ENCODE measurements around the gene PLAC9. TPM values are rescaled to one million over a fixed set of nuclear protein-coding genes. Genes with fewer than 3 reads are reported as not detected.
"Not testable (repeated sequence)": the region's sequence is repeated elsewhere in the genome, so short reads cannot be mapped to it uniquely, and the experiment has no call there.

PLAC9 gene, protein sequence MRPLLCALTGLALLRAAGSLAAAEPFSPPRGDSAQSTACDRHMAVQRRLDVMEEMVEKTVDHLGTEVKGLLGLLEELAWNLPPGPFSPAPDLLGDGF
- total RNA-seq (2014; rRNA removed; shearing (Covaris generic)) = 0.78 and 1.2 TPM in 2 replicates

DNA sequence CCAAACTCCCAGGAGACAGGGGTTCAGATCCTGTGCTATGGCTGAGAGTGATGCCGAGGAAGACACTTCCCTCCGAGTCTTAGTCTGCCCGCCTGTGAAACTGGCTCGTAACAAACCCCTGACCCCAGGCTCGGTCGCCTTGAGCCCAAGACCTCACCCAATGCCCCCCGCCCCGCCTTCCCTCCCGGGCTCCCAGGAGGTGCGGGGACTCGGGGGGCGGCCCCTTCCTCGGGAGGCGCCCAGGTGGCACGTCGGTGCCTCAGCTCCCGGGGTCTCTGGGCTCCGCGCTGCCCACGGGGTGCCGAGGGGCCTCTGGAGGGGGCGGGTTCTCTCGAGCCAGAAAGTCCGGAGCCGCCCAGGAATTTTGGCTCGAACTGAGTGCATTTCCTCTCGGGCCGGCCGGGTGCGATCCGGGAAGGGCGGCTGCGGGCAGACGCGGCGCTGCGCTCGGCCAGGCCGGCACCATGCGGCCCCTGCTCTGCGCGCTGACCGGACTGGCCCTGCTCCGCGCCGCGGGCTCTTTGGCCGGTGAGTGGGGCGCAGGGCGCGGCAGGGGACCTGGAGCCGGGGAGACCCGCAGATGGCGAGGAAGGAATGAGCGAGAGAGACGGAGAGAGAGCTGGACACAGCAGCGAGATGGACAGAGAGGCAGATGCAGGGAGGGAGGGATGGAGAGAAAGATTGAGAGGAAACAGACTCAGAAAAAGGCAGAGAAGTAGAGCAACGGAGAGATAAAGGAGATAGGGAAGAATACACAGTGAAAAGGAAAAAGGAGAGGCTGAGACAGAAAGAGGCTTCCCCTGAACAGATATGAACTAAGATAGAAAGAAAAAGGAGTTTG lies at the start of gene PLAC9:
PLAC9 (plus strand) TSS at position 432 of the 841 bp plus-strand sequence; CDS start at position 465, 33 bp downstream.
- DNase-seq (ENCODE audit: low read depth) = no peak

DNA sequence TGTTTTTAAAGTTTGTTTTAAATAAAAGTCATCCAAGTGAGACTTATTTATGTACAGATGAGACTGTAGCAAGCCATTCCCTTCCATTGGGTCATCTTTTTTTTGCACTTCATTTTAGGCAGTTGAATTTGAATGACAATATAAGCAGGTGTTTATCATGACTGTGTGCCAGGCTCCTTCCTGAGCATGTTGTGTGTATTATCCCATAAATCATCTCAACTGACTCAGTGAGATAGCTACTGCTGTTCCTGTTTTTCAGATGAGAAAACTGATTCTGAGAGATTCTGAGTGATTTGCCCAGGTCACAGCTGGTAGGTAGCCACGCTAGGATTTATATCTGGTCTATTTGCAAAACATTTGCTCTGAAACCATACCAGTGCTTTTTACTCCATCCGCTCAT lies 42.4 kb upstream of the PLAC9 start:
- no peak for DNase-seq (ENCODE audit: low read depth)

DNA sequence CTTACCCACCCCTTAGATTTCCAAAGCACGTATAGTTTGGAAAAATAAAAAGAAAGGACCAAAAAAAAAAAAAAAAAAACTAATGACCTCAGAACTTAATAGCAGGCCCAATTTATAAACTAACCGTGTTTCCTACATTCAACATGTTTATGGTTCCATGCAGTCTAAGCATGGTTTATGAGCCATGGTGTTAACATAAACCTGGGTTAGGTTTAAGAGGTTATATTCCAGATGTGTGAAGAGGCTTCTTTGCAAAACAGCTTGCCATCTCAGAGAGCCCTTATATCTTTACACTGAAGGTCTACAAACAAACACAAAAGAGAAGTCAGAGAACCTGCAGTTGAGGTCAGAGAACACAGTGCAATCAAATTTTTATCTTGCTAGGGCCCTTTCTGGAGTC lies 38.3 kb upstream of the PLAC9 start:
- DNase-seq (ENCODE audit: low read depth) = no peak

DNA sequence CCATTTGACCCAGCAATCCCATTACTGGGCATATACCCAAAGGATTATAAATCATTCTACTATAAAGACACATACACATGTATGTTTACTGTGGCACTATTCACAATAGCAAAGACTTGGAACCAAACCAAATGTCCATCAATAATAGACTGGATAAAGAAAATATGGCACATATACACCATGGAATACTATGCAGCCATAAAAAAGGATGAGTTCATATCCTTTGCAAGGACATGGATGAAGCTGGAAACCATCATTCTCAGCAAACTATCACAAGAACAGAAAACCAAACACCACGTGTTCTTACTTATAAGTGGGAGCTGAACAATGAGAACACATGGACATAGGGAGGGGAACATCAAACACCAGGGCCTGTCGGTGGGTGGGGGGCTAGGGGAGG lies 34.3 kb upstream of the PLAC9 start:
- DNase-seq (ENCODE audit: low read depth) = not testable (repeated sequence)

DNA sequence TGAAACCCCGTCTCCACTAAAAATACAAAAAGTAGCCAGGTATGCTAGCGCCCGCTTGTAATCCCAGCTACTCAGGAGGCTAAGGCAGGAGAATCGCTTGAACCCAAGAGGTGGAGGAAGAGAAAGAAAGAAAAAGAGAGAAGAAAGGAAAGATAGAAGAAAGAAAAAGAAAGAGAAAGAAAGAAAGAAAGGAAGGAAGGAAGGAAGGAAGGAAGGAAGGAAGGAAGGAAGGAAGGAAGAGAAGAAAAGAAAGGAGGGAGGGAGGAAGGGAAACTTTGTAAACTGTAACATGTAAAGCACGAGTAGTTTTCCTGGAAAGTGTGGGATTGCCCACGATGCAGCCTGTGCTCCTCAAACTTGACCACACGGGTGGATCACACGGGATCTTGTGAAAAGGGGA lies 33.2 kb upstream of the PLAC9 start:
- DNase-seq (ENCODE audit: low read depth) = not testable (repeated sequence)

DNA sequence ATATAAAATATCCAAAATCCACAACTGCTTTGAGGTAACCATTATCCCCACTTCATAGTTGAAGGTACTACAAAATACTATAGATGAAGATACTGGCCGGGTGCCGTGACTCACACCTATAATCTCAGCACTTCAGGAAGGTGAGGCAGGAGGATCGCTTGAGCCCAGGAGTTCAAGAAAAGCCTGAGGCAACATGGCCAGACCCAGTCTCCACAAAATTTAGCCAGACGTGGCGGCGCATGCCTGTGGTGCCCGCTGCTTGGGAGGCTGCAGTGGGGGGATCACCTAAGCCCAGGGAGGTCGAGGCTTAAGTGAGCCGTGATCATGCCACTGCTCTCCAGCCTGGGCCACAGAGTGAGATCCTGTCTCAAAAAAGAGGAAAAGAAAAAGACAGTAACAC lies 32.4 kb upstream of the PLAC9 start:
- DNase-seq (ENCODE audit: low read depth) = no peak

DNA sequence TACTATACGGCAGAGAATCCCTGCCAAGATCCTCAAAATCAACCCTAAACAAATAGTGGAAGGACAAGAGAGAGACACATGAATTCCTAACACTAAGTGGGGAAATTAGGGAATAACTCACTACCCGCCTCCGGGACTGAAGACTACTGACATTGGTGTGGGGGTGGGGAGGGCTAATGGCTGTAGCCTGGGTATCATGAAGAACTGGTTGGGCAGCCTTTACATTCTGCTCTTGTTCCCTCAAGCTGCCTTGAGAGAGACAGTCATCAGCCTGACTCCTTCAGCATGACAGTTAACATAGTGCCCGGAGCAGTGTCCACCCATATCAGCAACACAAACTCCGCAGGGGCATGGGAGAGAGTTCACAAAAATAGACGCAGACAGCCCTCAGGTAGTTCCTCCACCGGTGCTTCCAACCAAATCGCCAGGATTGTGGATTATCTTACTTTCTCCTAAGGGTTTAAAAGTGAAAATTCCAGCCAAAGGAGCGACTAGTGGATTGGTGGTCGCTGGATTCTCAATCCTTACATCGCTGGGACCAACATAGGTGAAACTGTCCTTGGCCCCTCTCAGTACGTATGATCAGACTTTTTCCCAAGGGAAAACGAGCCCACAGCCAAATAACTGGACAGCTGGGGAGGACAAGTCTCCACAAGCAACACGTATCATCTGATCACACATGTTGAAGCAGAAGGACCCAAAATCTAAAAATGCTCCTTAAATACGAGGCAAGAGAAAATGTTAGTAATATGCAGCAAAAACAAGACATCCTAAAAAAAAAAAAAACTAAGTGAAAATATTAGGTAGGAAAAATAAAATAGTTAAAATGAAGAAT lies 31.5 kb upstream of the PLAC9 start:
- no peak for DNase-seq (ENCODE audit: low read depth)

DNA sequence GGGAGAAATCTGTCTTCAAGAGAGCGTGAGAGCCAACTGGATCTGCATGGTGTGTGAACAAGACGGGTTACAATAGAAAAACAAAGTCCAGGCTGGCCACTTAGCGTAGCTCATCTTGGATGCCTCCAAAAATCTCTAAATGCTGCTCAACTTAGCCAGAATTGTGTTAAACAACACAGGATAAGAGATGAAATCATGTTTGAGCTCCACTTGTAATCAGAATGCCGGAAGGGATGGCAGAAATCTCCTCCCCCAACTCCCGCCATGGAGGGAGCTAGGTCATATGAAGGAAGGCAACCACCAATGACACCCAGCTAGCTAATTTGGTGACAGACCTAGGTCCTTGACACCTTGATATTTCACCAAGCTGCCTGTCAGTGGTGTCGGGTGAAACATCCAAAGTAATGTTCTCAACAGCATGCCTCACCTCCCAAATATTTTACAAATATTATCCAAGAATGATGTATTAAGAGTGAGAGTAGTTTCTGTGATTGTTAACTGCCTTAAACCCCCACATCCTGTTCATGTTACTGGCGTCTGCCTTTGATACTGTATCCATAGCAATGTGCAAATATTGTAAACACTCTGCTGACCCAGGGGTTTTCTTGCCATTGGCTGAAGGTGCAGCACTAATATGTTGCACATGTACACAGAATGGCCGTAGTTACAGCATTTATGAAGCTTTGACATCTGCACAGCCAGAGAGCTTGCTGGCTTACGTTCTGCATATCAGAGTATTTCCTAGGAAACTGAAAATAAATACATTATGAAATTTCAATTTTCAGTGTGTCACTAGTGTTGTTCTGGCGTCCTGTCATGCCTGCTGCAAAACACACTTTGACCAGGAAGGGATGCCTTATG lies 28.2 kb upstream of the PLAC9 start:
- DNase-seq (ENCODE audit: low read depth) = peak; percentile 64

DNA sequence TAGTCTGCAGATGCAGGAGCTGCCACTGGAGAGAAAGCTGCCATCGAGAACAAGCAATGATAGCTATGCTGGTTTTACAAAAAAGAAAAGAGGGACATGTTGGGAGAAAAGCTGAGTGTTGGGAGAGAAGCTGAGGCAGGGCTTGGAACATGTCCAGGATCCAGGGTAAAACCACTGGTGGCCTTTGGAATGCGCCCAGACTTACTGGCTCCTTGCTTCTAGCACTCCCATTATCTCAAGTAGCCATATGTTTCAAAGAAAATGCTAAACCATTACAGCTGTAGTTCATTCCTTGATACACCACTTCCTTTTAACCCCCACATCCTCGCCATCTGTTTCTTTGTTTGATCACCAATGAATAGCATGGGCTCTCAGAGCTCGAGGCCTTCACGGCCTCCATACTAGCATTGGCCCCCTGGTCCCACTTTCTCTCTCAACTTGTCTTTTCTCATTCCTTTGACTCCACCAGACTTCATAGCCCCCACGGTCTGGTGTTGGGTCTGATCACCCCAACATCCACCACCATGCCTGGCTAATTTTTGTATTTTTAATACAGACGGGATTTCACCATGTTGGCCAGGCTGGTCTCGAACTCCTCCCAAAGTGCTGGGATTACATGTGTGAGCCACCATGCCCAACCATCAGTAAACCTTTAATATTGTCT lies 23.8 kb upstream of the PLAC9 start:
- peak; percentile 10 for DNase-seq (ENCODE audit: low read depth)

DNA sequence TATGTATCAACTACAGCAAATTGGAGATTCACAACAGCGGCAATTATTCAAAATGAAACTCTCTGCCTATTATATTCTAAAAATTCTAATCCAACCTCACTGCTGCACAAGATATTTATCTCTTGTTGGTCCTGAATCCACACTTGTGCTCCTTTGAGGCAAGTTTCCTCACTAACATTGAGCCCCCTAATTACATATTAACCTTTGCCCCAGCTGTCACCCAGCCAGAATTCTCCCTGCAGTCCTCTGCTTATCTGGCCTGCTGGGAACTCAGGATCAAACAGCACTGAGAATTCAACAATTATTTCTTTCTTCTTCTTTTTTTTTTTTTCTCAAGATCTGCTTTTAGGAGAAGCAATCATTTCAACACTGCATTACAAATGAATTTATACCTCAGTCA lies 21.5 kb upstream of the PLAC9 start:
- no peak for DNase-seq (ENCODE audit: low read depth)

DNA sequence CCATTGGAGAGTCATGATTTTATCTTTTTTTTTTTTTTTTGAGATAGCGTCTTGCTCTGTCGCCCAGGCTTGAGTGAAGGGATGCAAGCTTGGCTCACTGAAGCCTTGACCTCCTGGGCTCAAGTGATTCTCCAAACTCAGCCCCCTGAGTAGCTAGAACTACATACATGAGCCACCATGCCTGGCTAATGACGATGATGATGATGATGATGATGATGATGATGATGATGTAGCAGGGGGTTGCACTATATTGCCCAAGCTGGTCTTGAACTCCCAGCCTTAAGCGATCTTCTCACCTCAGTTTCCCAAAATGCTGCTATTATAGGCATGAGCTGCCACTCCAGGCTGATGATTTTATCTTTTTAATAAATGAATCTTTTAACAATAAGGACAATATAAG lies 13.9 kb upstream of the PLAC9 start:
- DNase-seq (ENCODE audit: low read depth) = no peak

DNA sequence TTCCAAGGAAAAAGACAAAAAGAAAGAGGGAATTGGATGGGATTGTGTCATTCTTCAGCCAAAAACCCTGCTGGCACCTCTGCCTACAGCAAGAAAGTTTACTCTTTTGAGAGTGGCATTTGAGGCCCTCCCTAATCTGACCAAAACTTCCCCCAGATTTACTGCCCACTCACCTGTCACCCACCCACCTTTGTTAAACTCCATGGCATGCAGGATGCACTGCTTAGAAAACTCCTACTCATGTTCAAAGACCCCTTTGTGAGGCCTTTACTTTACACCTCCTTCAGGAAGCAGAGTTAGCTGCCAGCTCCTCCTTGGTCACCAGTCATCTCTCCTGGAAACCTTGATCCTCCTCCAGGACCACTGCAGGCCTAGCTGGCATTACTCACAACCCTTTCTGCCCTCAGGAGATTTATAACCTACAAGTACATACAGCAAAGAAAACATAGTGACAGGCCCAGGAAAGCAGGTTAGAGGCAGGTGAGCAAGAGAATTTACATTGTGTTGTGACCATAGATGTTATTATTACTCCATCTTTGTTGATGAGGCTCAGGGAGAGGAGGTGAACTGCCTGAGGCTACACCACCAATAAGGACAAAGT lies 10.3 kb upstream of the PLAC9 start:
- no peak for DNase-seq (ENCODE audit: low read depth)

DNA sequence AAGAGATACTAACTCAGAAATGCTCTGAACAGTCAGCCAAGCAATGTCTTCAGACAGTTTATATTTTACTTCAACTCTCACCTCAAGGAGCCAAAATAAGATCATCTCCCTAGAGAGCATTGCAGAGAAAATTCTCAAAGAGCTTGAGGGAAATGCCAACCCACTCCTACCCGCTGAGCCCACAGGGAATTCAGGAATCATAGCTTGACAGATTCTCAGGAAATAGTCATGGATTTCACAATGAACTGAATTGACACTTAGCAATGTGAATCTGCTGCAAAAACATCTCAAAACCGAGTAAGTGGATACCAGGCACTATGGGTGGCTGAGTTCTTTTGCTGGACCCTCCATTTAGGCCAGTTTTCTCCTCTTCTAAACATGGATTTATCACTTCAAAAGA lies 9.8 kb upstream of the PLAC9 start:
- DNase-seq (ENCODE audit: low read depth) = no peak

DNA sequence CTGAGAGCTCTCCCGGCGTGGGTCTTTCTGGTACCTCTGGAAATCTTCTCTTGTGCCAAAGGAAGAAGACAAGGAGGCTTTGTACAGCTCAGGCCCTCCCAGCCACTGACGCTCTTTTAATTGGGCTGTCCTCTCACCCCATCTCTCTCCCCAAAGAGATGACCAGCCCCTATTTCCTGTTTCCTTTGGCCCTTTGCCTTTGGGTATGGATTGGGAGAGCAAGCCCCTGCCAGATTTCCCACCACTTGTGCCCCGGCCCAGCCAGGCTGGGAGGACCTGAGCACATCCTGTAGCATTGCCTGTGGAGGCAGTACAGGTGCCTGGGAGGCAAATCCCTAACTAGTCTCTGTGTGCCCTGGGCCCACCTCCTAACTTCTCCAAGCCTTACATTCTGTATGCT lies 5.7 kb upstream of the PLAC9 start:
- DNase-seq (ENCODE audit: low read depth) = no peak

DNA sequence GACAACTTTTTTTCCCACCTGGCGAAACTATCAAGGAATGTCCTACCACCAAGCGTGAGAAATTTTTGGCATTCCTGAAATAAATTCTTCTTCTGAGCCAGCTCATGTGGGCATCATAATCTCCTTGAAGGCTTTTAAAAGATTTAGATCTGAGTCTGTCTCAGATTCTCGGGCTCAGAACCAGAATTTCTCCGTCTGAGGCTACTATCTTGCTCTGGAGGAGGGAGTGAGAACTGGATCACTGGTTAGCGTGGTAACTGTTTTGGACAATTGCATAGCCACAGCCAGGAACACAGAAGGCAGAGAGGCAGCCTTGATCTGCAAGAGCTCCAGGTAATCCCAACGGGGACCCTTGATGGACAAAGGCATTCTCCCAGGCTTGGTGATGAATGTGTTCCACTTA lies 1.0 kb upstream of the PLAC9 start:
- DNase-seq (ENCODE audit: low read depth) = no peak

DNA sequence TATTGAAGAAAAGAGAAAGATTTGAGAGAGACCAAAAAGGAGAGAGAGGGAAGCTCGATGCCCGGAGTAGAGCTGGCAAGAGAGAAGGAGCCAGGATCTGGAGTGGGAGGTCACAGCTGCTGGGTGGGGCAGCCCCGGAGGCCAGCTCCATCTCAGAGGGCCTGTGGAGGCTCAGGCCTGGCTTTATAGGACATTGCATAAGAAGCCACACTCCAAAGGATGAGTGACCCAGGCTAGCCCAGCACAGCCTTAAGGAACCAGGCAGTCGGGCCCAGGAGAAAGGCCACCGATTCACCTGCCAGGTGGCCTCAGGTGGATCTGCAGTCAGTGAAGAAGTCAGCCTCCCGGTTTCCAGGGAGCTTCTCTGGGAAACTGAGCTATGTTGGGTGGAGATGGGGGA lies 676 bp downstream of the PLAC9 start:
- DNase-seq (ENCODE audit: low read depth) = no peak

DNA sequence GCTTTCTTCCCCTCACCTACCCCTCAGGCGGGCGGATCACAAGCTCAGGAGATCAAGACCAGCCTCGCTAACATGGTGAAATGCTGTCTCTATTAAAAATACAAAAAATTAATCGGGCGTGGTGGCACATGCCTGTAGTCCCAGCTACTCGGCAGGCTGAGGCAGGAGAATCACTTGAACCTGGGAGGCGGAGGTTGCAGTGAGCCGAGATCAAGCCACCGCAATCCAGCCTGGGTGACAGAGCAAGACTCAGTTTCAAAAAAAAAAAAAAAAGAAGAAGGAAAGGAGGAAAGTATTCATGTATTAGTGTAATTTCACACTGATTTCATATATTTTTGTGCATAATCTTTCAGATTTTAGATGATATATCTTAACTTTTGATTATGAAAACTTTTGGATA lies 1.2 kb downstream of the PLAC9 start:
- not testable (repeated sequence) for DNase-seq (ENCODE audit: low read depth)

DNA sequence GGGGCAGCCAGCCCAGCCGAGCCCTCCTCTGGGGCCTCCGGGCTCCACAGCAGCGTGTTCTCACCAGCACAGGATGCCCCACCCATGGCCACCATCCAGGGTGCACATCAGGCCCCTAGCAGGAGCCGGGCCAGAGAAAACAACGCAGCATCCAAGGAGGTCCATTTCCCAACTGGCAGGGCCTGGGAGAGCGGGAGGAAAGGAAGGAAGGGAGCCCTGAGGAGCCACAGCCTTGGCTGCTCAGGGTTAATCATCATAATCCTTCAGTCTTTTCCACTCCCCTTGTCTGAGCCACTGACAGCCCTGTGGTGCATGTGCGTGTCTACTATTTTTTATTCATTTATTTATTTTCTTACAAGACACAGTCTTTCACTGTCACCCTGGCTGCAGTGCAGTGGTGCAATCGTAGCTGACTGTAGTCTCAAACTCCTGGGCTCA lies 3.6 kb downstream of the PLAC9 start:
- DNase-seq (ENCODE audit: low read depth) = peak; percentile 58

DNA sequence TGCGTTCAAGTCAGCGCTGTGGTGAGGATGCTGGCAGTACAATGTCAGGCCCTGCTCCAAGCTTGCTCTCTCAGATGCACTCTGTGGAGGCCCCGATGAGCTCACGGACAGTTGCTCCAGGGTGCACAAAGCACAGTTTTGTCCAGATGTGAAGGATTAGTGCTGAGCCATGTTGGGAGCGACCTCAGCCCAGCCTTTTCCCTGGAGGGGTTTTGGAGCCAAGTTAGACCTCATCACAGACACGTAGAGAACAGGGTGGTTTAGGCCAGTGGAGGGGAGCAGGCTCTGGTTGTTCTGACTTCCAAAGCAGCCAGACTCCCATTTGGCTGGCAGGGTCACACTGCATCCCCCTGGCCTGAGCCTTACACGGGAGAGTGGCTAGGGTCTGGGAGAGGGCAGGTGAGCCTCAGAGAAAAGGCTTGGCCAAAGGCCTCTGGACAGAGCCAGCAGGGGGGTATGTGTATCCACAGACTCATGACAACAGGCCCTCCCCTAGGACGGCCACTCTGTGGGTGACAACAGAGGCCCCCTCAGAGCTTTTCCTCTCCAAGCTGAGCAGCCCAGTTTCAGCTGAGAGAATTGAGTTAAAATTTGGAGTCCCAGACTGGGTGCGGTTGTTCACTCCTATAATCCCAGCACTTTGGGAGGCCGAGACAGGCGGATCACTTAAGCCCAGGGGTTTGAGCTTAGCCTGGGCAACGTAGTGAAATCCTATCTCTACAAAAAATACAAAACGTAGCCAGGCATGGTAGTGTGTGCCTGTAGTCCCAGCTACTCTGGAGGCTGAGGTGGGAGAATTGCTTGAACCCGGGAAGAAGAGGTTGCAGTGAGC lies 4.7 kb downstream of the PLAC9 start:
- DNase-seq (ENCODE audit: low read depth) = peak; percentile 64

DNA sequence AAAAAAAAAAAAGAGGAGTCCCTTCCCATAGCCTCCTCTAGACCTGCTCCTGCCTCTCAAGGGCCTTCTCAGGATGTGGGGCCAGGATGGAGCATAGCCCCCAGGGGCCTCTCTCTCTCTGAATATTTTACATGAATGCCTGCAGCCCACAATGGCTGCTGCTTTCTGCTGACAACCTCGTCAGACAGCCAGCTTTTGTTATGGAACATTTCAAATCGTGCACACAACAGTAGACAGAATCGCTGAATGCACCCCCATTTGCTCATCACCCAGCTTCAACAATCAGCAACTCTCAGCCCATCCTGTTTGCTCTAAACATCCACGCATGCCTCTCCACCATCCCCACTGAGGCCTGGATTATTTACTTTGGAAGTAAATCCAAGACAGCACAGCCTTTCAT lies 5.4 kb downstream of the PLAC9 start:
- DNase-seq (ENCODE audit: low read depth) = no peak

Data from RPMI7951 (cell line).